Uterus (tissue), 2 donors: ENCODE results near the gene APP.

Experiments
- POLR2A ChIP-seq, 2 donors: fragments of 450-650 bp; IDR thresholded peaks; one replicate each; pipeline ENCODE4 v1.6.1; 2016; ENCODE audit warnings: antibody characterized with exemption in 2 of 2, mild to moderate bottlenecking in 1 of 2, moderate library complexity in 1 of 2
- TF ChIP-seq, protein P1 (sequence below), 4 experiments: fragments of 200-600 bp in 2 of 4; fragments of 450-650 bp in 2 of 4; sonication (generic) in 2 of 4; IDR thresholded peaks; one replicate each; pipeline ENCODE4 v1.5.1; 2016 to 2019; ENCODE audit warnings: antibody characterized with exemption in 4 of 4, mild to moderate bottlenecking in 2 of 4, moderate library complexity in 1 of 4

DNA sequence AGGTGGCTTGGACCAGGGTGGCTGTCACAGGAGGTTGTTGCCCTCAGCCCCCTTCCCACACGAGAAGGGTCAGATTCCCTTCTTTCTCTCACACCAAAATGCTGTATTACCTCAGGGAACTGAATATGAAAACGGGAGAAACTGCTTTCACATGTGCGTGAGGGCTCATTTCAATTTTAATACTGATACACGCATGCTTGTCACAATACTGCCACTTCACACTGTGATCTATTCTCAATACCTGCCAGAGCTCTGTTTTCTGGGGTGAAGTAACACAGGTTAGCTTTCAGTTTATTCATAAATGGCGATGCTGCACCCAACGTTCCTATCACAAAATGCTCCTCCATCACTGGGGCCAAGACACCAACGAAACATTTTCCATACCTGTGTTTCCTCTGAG lies 181.8 kb downstream of the APP start:
- TF ChIP-seq, protein P1, sequence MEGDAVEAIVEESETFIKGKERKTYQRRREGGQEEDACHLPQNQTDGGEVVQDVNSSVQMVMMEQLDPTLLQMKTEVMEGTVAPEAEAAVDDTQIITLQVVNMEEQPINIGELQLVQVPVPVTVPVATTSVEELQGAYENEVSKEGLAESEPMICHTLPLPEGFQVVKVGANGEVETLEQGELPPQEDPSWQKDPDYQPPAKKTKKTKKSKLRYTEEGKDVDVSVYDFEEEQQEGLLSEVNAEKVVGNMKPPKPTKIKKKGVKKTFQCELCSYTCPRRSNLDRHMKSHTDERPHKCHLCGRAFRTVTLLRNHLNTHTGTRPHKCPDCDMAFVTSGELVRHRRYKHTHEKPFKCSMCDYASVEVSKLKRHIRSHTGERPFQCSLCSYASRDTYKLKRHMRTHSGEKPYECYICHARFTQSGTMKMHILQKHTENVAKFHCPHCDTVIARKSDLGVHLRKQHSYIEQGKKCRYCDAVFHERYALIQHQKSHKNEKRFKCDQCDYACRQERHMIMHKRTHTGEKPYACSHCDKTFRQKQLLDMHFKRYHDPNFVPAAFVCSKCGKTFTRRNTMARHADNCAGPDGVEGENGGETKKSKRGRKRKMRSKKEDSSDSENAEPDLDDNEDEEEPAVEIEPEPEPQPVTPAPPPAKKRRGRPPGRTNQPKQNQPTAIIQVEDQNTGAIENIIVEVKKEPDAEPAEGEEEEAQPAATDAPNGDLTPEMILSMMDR (IDR thresholded peaks at IDR 0.05) = no peak
- TF ChIP-seq POLR2A (IDR thresholded peaks at IDR 0.05) = no peak
